AG09319 (cell line): ENCODE measurements around the gene WDFY4.

Experiments used
- DNase-seq: peaks from one replicate; pipeline ENCODE4 v3.0.0-alpha.2; 2010; ENCODE audit warnings: low read depth; ENCODE audit errors: extremely low read depth
- CTCF ChIP-seq: IDR thresholded peaks from 2 replicates; pipeline ENCODE4 v1.5.1; 2011; ENCODE audit warnings: low read depth, mild to moderate bottlenecking, inconsistent platforms, low read length, moderate library complexity

The WDFY4 gene

GRCh38 chr10:48902096-48902495, 217.4 kb downstream of the WDFY4 start:
- TF ChIP-seq CTCF = no peak

GRCh38 chr10:48903151-48903550, 218.5 kb downstream of the WDFY4 start:
- TF ChIP-seq CTCF = no peak
- no peak for DNase-seq

More at GRCh38 chr10:48902096-48902495, 217.4 kb downstream of the WDFY4 start:
- no peak for DNase-seq

GRCh38 chr10:48904861-48905260, 220.2 kb downstream of the WDFY4 start:
- no peak for DNase-seq
- TF ChIP-seq CTCF = no peak

DNA sequence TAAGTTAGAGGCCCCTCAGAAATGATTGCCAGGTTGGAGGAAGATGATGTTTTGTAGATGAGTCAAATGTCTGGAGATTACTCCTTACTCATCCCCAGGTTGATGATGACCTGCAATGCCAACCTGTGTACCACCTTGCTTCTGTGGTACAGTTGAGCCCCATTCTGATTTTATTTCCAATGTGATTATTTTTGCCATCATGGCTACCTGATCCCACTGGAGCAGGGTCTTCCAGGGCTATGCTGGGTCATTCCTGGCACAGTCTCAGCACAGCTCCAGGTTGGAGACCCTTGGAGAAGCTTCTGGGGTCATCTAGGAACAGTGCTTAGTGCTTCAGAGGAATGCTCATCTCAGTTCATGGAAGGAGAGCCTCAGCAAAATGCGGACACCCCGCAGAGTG, 220.6 kb downstream of the WDFY4 start:
- TF ChIP-seq CTCF = no peak

DNA sequence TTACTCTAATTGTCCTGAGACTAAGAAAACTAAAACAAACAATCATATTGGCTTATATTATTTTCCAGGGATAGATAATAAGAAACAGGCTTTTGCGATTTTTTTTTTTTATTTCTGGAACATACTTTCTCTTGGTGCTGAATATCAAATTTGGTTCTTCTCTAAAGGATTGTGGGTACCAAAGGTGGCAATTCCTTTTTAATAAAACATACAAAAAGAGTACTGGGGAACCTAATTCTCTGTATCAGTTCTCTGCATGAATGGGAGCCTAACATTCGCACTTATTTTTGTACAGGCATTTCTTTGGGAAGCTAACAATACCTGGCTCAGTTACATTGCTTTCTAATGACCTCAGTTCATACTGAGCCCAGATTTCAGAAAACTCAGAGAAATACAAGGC, 222.2 kb downstream of the WDFY4 start:
- no peak for DNase-seq
- TF ChIP-seq CTCF = no peak

More for the DNA sequence above, 220.6 kb downstream of the WDFY4 start:
- DNase-seq = no peak

DNA sequence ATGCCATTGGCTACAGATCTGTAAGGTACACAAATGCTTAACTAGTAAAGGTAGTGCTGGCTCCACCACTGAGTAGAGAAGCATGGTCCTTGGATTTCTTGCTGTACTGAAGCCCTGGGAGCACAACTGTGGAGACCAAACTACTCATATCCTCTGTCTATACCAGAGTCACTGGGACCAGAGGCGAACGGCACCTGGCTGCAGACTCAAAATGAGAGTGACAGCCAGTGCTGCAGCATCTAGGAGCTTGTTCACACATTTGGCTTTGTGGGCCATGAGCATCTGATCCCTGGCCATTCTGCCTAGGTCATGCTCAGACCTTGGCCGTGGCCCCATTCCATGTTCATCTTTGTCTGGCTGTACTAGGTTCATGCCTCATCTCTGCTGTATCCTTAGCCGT, 223.1 kb downstream of the WDFY4 start:
- TF ChIP-seq CTCF = no peak
- no peak for DNase-seq

DNA sequence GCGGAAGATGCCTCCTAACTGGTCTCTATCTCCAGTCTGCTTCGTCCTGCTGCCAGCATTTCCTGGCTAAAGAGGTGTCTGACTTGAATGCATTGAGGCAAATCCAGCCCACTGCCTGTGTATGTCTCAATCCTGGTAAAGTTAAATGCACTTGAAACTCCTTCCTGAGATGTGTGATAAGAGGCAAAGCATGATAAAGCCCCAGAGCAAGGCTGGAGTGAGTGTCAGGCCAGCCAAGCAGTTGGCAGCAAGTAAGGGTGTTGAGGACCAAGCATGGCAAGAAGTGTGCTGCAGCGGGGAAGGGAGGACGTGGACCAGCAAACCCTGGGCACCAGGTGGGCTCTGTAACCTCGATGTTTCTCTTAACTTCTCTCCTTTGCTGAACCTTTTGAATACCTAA, 225.9 kb downstream of the WDFY4 start:
- TF ChIP-seq CTCF = no peak
- DNase-seq = no peak
